ENCODE measurements around the gene LDLRAD3.

The LDLRAD3 gene

DNA sequence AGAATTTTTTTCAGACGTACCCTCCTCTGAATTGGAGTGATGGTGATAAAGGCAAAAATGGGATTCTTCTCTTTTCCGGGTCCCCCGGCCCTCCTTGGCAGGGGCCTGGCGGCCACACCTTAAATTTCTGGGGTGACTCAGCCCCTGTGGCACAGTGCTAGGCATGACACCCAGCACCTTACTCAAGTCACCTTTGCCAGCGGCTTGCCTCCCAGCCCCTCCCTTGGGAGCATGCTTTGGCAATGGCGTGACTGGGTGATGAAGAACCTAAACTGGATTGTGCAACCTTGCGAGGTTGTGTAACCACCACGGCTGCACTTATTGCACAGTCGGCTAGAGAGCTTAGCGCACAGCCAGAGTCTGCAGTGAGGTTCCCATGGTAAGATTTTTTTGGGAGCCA, 16.2 kb upstream of the LDLRAD3 start:
- DNase-seq = peak; percentile 15

DNA sequence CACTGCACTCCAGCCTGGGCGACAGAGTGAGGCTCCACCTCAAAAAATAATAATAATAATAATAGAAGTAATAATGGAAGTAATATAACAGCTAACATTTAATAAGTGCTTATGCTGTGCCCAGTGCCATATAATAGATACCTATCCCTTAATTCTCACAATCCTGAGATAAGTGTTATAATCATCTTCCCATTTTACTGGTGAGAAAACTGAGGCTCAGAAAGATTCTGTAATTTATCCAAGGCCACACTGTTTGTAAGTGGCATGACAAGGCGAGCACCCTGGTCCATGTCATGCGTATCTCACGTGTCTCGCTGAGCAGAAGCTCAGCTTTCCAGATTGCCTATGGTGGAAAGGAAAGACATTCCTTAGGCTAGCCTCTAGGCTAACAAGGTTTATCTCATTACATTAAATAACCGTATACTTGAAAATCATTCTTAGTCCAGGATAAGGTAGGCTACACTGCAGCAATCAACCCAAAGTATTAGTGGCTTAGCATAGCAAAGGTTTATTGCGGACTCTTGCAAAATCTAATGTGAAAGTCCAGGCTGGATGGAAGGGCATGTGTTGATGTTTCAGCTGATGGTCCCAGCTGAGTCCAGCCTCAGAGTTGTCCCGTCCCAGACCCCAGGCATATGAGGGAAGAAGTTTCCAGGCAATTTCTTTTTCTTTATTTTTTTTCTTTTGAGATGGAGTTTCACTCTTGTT, 15.0 kb upstream of the LDLRAD3 start:
- no peak for DNase-seq

DNA sequence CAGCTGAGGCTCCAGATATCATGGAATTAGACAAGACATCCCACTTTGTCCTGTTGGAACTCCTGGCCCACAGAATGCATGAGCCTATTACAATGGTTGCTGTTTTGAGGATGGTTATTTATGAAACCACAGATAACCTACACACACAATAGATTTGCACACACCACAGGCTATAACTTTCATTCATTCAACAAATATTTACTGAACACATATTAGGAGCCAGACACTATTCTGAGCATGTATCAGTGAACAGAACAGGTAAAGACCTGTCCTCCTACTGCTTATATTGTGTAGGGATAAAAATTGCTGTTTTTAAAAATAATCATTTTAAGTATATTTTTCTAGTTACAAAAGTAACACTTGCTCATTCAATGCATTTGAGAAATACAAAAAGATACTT, 13.4 kb upstream of the LDLRAD3 start:
- DNase-seq = no peak

DNA sequence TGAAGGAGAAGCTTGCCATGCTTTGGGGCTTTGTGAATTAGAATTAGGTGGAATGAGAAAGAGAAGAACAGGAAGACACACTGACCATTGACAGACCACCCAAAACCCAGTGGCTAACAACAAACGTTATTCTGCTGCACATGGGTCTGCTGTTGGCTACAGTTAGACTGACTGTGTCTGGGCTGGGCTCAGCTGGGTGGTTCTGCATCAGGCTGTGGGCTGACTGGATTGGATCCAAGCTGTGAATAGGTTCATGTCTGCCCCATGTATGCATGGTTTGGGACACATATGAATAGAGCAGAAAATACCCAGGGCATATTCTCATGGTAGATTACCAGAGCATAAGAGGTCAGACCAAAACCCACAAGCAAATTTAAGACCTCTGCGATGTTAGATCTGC, 11.7 kb upstream of the LDLRAD3 start:
- DNase-seq = no peak

DNA sequence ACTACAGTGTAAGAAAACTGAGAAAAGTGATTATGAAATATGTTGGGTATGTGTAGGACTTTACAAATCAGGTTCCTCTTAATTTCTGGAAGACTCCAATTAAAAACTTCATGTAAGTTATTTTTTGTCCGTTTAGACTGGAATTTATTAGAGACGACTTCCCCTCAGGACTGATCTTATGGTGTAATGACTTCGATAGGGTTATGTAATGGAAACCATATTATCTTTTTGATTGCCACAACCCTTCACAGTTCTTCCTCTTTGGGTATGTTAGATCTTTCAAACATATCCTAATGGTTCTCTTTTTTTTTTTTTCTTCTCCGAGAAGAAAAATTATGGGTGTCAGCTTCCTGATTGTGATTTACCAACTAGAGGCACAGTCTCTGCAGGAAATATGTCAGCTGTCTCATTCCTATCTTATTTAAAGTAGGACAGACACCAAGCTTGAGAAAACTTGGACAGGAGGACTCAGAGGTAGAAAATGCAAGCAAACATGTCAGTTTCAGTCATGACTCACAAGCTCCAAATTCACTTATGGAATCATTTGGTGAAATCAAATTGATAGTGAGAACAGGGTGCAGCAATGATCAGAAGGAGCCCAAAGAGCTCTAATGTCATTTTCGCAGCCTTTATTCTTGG, 11.1 kb upstream of the LDLRAD3 start:
- peak; percentile 87 for DNase-seq

DNA sequence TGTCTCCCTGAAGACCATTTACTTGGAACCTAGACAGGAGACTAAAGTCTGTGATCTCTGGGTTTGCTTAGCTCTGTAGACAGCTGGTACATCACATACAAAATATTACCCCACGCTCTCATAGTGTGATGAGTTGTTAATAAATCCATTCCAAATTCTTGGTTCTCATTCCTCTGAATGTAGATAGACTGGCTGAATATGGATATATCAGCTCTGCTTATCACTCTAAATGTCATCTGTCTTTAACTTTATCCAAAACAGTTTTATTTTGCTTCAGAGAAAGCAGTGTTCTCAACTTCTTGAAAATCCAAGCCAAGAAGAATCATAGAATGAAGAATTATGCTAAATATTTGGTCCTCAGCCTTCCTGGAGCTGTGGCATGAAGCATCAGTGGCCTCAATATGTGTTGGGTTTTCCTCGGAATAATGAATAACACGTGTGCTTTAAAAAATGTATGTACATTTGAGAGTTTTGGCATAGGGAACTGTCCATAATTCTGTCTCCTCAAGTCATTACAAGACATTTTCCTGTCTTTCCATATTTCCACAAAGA, 10.5 kb upstream of the LDLRAD3 start:
- no peak for DNase-seq

DNA sequence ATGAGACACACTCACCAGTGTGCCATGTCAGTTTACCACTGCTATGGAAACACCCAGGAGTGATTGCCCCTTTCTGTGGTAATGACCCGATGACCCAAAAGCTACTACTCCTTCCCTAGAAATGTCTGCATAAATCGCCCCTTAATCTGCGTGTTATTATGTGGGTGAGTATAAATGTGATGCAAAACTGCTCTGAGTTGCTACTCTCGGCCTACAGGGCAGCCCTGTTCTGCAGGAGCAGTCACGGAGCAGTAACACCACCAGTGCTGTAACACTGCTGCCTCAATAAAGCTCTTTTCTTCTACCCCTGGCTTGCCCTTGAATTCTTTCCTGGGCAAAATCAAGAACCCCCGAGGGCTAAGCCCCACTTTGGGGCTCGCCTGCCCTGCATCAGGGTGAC, 9.6 kb upstream of the LDLRAD3 start:
- no peak for DNase-seq

DNA sequence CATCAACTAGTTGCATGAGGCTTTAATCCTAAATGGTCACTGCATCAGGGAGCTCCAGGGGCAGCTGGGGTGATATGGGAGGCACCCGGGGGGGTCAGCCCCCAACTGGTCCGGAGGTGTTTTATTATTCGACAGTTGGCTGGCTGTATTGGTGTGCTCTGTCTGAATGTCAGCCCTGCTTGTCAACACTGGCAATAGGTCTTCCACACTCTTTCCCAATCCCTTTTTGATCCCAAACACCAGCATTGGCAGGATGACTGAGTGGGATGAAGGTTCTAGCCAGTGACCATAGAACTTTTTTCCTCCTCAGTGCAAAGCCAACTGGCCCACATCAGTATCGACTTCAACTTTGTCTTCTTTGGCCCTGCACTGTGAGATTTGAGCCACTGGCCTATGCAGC, 8.9 kb upstream of the LDLRAD3 start:
- no peak for DNase-seq

DNA sequence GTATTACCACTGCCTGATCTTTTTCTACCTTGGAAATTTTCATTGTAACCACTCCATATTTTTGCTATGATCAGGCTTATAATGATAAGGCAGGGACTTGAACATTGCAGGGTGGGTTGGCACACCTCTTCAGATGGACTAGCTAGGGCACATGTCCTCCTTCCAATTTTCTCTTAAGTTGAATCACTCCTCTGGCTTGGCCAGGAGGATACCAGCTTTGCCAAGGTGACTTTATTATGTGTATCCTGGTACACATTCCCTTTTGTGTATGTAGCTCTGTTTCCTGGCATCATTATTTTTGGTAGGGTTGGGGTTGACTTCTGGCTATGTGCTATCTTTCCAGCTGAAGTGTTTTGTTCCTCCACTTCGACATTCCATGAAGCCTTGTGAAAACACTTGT, 8.5 kb upstream of the LDLRAD3 start:
- no peak for DNase-seq

DNA sequence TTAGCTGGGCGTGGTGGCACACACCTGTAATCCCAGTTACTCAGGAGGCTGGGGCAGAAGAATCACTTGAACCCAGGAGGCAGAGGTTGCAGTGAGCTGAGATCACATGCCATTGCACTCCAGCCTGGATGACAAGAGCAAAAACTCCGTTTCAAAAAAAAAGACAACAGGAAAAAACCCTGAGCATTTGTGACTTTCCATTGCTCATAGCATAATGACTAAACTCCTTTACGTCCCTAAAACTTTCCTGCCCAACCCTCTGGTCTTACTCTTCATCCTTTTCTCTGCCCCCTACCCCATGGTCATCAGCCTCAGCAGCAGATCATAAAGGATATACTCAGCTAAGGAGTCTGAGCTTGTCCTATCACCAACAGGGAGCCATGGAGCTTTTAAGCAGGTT, 6.8 kb upstream of the LDLRAD3 start:
- no peak for DNase-seq

DNA sequence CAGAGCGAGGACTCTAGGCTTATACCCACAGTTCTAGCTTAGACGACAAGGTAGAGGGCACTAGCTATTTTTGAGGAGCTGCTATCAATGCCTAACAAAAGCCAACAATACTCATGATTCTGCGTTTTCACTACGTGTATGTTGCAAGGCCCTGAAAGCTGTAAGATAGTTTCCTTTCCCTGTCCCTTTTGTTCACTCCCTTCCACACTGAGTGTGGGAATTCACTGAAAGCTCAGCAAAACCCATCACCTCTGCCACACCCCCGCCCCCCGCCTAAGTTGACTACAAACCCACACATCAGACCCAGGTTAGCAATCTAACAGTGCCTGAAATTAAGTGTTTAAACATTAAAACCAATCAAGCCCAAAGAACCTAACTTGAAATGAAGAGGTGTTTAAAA, 6.2 kb upstream of the LDLRAD3 start:
- peak; percentile 26 for DNase-seq

DNA sequence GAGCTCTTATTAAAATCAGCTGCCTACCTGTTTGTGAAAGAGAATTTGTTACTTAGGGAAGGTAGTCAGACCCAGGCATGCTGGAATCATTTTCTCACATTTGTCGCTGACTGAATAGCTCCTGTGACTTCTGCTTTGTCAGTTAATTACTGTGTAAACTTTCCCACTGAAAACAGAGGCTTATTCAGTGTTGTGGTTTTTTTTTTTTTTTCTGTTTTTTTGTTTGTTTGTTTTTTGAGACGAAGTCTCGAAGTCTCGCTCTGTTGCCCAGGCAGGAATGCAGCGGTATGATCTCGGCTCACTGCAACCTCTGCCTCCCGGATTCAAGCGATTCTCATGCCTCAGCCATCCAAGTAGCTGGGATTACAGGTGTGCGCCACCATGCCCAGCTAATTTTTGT, 5.6 kb upstream of the LDLRAD3 start:
- DNase-seq = no peak

DNA sequence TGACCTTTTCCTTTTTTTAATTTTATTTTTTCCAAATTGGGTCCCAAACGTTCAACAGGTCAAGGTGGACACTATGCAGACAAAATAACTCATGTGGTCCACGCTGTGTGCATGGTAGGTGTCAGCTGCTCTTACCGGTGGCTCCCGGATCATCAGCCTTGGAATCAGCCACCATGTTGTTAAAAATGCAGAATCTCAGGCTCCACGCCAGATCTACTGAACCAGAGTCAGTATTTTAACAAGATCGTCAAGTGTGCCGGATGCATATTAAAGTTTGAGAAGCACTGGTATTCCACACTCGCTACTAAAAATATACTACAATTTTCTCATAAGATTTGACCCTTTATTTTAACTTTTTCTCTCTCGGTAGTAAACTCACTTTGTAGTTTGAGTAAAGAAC, 553 bp upstream of the LDLRAD3 start:
- DNase-seq = no peak

DNA sequence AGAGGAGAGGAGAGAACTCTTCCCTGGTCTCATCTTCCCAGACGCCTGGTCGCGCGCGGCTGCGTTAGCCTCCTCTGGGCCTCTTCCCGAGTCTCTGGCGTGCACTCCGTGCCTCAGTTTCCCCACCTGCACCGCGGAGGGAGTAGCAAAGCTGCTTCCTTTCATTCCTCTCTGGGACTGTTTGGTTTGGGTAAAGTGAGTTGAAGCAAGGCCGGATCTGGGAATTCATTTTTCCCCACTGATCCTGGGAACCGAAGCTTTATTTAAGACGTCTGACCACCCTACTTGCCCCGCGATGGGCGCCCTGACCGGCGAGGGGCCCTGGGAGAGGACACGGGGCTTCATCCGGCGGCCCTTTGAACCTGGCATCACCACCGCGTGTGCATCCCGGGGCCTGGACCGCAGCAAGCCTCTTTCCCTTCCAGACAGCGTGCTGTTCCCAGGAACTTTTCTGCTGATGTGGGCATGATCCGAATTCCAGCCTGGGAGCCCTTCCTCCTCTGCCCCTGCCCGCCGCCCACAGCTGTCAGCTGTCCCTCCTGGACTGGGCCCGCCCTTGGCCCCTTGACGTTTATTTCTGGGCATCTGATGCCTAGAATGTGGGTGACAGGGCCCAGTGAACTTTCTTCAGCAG, 758 bp downstream of the LDLRAD3 start:
- no peak for DNase-seq

DNA sequence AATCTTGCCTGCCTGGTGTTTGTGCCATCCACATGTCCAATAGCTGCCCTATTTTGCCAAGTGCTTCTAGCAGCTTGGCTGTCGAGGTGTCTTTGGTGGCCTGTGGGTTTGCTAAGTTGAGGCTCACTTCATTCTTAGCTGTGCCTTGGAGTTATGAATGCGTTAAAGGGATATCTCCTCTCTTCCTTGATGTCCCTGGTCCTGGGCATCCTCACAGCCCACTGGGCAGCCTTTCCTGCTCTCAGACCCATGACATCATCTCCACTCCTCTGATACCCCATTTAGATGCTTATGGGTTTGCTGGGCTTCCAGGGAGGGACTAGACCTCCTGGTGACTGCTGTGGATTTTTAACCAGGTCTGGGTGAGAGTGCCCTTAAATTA, 1.3 kb downstream of the LDLRAD3 start:
- no peak for DNase-seq

DNA sequence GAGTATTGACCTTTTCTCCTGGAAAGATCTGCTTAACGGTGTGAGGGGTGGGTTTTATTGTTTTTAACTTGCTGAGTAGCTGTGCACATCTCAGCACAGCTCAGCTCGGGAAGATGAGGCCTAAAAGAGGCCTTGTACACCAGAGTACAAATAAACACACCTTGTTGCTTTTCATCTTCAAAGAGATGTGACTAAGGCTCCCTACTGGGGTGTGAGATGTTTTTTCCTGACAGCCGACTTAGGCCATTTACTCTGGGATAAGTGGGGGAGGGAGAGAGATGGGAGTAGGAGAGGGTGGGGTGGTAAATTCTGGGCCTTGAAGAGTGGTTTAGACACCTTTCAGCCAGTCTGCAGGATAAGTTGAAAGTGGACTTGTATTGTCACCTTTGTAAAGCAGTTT, 2.9 kb downstream of the LDLRAD3 start:
- no peak for DNase-seq

DNA sequence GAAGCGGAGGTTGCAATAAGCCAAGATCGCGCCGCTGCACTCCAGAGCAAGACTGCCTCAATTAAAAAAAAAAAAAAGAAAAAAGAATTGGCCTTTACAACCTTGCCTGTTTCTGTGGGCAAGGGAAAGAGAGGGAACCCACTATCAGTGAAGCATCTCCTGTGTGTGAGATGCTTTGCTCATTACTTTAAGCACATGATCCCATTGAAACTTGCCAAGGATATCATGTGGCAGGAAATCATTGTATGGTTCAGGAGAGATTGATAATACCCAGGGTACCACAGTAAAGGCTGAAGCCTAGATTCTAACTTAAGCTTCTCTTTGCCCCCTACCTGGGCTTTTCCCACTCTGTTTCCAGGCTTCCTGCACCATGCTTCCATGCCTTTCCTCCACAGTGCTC, 3.6 kb downstream of the LDLRAD3 start:
- DNase-seq = no peak

DNA sequence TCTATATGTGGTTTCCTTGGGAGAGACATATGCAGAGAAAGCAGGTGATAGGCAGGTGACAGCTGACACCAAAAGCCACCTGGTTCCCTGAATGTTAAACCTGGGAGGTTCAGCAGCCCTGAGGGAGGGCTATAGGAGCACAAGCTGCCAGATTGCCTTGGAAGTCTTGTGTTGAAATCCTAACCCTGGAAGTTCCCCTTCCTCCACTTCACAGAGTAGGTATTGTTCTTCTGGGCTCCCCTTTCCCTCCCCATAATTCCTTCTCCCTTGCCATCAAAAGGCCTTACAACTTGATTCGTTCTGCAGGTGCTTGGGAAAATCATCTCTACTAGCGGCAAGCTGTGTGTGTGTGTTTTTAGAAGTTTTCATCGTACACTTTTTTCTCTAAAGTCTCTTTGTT, 5.4 kb downstream of the LDLRAD3 start:
- no peak for DNase-seq

DNA sequence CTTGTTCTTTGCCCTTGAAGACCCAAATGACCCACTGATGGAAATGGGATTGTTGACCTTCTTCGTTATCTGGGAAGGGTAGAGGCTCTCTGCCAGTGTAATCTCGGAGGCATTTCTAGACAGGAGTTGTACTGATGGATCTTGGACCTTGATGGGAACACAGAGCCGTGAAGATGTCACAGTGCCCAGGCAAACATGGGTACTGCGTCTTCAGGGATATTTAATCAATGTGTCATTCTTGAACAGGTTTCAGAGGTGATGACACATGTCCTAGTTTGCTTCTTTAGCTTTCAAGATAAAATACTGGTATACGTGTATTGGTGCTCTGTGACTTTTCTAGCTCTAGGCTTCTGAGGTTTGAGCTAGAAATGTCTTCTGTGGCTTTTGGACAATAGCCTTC, 6.2 kb downstream of the LDLRAD3 start:
- DNase-seq = no peak

DNA sequence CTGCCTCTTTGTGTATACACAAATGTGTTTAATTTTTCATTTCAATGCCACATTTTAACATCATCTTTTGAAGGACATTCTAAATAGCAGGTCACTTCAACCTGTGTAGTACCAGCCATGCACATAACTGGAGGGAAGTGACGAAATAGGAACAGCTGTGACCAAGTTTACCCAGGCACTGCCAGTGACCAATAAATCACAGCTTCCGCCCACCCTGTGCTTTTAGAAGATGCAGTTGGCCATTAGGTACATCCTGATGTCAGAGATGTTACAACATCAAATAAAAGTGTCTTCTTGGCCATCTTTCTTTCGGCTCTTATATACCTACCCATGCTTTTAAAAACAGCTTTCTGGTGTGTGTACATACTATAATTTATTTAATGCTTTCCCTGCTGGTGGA, 7.8 kb downstream of the LDLRAD3 start:
- no peak for DNase-seq

DNA sequence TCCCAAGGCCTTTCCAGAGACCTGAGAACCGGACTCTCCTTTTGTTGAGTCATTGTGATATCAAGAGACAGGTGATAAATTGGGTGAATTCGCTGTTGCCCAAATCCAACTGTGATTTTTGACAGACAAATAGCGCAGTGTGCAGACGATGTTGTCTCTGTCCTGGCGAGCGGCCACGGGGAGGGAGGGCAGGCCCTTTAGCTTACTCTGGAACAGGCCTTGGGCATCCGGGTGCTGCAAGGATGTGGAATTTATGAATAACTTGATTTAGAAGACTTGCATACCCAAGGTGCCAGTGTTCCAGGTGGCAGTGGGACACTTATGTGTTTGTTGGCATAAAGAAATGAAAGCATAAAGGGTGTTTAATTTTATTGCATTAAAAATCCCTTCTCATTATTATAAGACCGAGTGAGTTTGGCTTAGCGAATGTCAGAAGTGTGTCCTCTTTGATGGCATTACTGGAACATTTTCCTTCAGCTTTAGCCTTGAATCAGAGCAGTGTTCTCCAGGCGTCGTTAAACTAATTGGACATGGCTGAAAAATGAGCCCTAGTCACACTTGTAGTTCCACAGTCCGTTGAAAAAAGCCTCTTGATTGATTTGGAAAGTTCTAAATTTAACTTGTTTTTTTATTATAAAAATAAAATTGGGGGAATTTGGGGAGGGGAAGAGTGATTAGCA, 9.4 kb downstream of the LDLRAD3 start:
- DNase-seq = no peak

DNA sequence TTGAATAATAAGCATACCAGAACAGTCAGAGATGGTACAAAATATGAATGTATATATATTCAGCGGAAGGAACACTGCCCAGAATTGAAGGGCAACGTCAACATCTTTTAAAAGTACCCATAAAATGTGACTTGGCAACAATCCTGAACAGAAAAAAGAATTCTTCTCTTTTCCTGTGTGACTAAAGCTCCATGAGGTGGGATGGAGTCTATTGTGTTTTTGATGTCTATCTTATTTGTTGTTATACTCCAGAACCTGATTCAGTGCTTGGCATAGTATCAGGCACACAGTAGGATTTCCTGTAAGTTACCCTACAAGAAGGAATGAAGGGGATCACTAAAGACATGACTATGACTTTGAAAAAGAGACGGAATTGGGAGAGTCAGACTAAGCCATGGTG, 10.3 kb downstream of the LDLRAD3 start:
- DNase-seq = no peak

DNA sequence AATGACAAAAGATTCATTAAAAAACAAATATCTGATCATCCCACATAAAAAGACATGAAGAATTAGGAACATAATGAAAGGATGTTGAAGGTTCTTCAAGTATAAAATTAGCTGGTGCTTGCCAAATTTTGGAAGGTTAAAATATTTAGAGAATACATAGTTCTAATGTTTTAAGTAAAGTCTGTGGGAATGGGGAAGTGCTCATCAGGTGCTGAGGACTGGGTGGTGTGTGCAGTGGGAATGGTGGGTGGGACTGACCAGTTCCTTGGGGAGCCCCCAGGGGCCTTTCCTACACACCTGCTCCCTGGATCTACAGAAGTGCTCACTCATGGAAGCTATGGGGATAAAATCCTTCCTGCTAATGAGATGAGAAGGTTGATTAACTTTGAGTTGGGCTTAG, 11.8 kb downstream of the LDLRAD3 start:
- DNase-seq = no peak

Measured in OCI-M1 (cell line).